DND-41 (cell line): ENCODE data around the gene ATXN7.

Experiments used
- ATAC-seq: fragments of 200-7000 bp; cut with Tn5 transposase; 3 replicates; pipeline ENCODE4 v1.9.1; 2021; ENCODE audit warnings: low read depth; ENCODE audit not compliant: insufficient read depth
- DNase-seq: peaks from one replicate; pipeline ENCODE4 v3.0.0-alpha.2; 2020
- H2AFZ ChIP-seq: 2 replicates; pipeline ENCODE4 v1.6.0; 2012; ENCODE audit warnings: low read depth, low read length
- H3K27ac ChIP-seq: 2 replicates; pipeline ENCODE4 v1.5.1; 2012; ENCODE audit warnings: low read length, inconsistent platforms
- H3K27me3 ChIP-seq: fragments of 200-600 bp; sonication (generic); 2 replicates; pipeline ENCODE4 v1.6.0; 2012; ENCODE audit warnings: low read length, mild to moderate bottlenecking, inconsistent platforms; ENCODE audit not compliant: insufficient read depth, poor library complexity
- H3K36me3 ChIP-seq: 2 replicates; pipeline ENCODE4 v1.5.1; 2012; ENCODE audit warnings: low read length, inconsistent platforms; ENCODE audit not compliant: insufficient read depth
- H3K4me1 ChIP-seq: 2 replicates; pipeline ENCODE4 v1.5.1; 2012; ENCODE audit warnings: mild to moderate bottlenecking, low read length; ENCODE audit not compliant: insufficient read depth
- H3K4me2 ChIP-seq: 2 replicates; pipeline ENCODE4 v1.6.0; 2012; ENCODE audit warnings: mild to moderate bottlenecking, moderate library complexity, low read length, inconsistent platforms; ENCODE audit not compliant: insufficient read depth
- H3K4me3 ChIP-seq, 2 experiments: fragments of 200-600 bp in 1 of 2; shearing (Covaris generic) in 1 of 2; 2 replicates each; pipeline ENCODE4 v1.5.1; 2012 to 2016; ENCODE audit warnings: inconsistent platforms in 2 of 2, low read length in 2 of 2, mild to moderate bottlenecking in 2 of 2, low read depth in 1 of 2, moderate library complexity in 1 of 2
- H3K79me2 ChIP-seq: 2 replicates; pipeline ENCODE4 v1.6.0; 2012; ENCODE audit warnings: low read length, inconsistent platforms; ENCODE audit not compliant: insufficient read depth
- H3K9ac ChIP-seq: 2 replicates; pipeline ENCODE4 v1.6.0; 2012; ENCODE audit warnings: low read depth, mild to moderate bottlenecking, inconsistent platforms, low read length, moderate library complexity
- H3K9me3 ChIP-seq: 2 replicates; pipeline ENCODE4 v1.5.1; 2012; ENCODE audit warnings: low read length, moderate library complexity, mild to moderate bottlenecking, inconsistent platforms; ENCODE audit not compliant: insufficient read depth, severe bottlenecking
- H4K20me1 ChIP-seq: 2 replicates; pipeline ENCODE4 v1.6.0; 2012; ENCODE audit warnings: low read length; ENCODE audit not compliant: insufficient read depth
- CTCF ChIP-seq: IDR thresholded peaks from 2 replicates; pipeline ENCODE4 v1.5.1; 2012; ENCODE audit warnings: borderline replicate concordance, low read length, moderate library complexity, mild to moderate bottlenecking; ENCODE audit not compliant: poor library complexity, severe bottlenecking; ENCODE audit errors: extremely low read depth
- EZH2 ChIP-seq: IDR thresholded peaks from 3 replicates; pipeline ENCODE4 v1.6.1; 2012; ENCODE audit warnings: borderline replicate concordance, low read depth, mild to moderate bottlenecking, moderate library complexity, low read length, inconsistent platforms; ENCODE audit not compliant: severe bottlenecking

ATXN7 gene

GRCh38 chr3:63818282-63819150 lies 45.2 kb upstream of the ATXN7 start:
- no peak overlapping the region for H2AFZ ChIP-seq
- H3K9ac ChIP-seq: no peak overlapping the region
- TF ChIP-seq CTCF: peak; percentile 90
- TF ChIP-seq EZH2: no peak
- H3K27me3 ChIP-seq: no peaks in the 10 kb centered on the region
- no peaks in the 10 kb centered on the region for H3K79me2 ChIP-seq
- H3K4me1 ChIP-seq: no peaks in the 10 kb centered on the region
- DNase-seq: peak; percentile 59
- H3K36me3 ChIP-seq: no peaks in the 10 kb centered on the region
- H3K27ac ChIP-seq: no peak overlapping the region
- H3K4me3 ChIP-seq: no peak overlapping the region
- no peaks in the 10 kb centered on the region for H4K20me1 ChIP-seq
- ATAC-seq: peak; percentile 84
- no peak overlapping the region for H3K4me2 ChIP-seq
- no peaks in the 10 kb centered on the region for H3K9me3 ChIP-seq

GRCh38 chr3:63819151-63819398 lies 44.6 kb upstream of the ATXN7 start, which contains the start of gene C3orf49:
C3orf49 (plus strand) TSS chr3:63819299; CDS start chr3:63819472, 173 bp downstream.
- Histone ChIP-seq H3K9me3 (no peaks in the 10 kb centered on the region), H3K79me2 (no peaks in the 10 kb centered on the region), H3K27ac (no peak within 1 kb of the TSS), H4K20me1 (no peaks in the 10 kb centered on the region), H3K27me3 (no peaks in the 10 kb centered on the region), H3K4me2 (no peak within 1 kb of the TSS), H3K9ac (no peak within 1 kb of the TSS), H3K4me1 (no peaks in the 10 kb centered on the region), H3K36me3 (no peaks in the 10 kb centered on the region), H3K4me3 (no peak within 1 kb of the TSS), H2AFZ (no peak within 1 kb of the TSS)
- no peak for ATAC-seq
- no peak for DNase-seq
- no peak for TF ChIP-seq EZH2

- no peak for TF ChIP-seq EZH2
- TF ChIP-seq CTCF: no peak
- no peaks in the 10 kb centered on the region for H3K9me3 ChIP-seq
- DNase-seq (no peak), ATAC-seq (no peak)
- no peak overlapping the region for H3K27ac ChIP-seq
- H4K20me1 ChIP-seq: no peaks in the 10 kb centered on the region
- H3K4me2 ChIP-seq: no peak overlapping the region
- H3K27me3 ChIP-seq: no peaks in the 10 kb centered on the region
- no peak overlapping the region for H2AFZ ChIP-seq
- H3K36me3 ChIP-seq: peaks cover 5% of the 10 kb centered on the region; the same call in 1 of the 2 replicates
- H3K79me2 ChIP-seq: no peaks in the 10 kb centered on the region
- H3K4me1 ChIP-seq: no peaks in the 10 kb centered on the region
- H3K4me3 ChIP-seq: no peak overlapping the region
- no peak overlapping the region for H3K9ac ChIP-seq
Observed at GRCh38 chr3:63824309-63824708, 39.4 kb upstream of the ATXN7 start.

GRCh38 chr3:63830526-63830925 lies 33.1 kb upstream of the ATXN7 start:
- H3K36me3 ChIP-seq: peaks cover 55% of the 10 kb centered on the region
- no peak for ATAC-seq

More at GRCh38 chr3:63830526-63830925, 33.1 kb upstream of the ATXN7 start:
- Histone ChIP-seq H3K27ac (no peak overlapping the region), H3K4me1 (no peaks in the 10 kb centered on the region), H4K20me1 (no peaks in the 10 kb centered on the region), H2AFZ (no peak overlapping the region), H3K27me3 (no peaks in the 10 kb centered on the region), H3K9ac (no peak overlapping the region), H3K4me3 (no peak overlapping the region), H3K4me2 (no peak overlapping the region), H3K79me2 (no peaks in the 10 kb centered on the region), H3K9me3 (no peaks in the 10 kb centered on the region)
- DNase-seq: no peak
- TF ChIP-seq EZH2 (no peak), CTCF (no peak)
